GM19193 (cell line): Measurements from ENCODE around the gene THY1.

Experiments used
- POLR2A ChIP-seq: IDR thresholded peaks from 4 replicates; pipeline ENCODE4 v1.6.1; 2011; ENCODE audit not compliant: insufficient read depth, insufficient read length; ENCODE audit errors: extremely low read depth

THY1 gene

DNA sequence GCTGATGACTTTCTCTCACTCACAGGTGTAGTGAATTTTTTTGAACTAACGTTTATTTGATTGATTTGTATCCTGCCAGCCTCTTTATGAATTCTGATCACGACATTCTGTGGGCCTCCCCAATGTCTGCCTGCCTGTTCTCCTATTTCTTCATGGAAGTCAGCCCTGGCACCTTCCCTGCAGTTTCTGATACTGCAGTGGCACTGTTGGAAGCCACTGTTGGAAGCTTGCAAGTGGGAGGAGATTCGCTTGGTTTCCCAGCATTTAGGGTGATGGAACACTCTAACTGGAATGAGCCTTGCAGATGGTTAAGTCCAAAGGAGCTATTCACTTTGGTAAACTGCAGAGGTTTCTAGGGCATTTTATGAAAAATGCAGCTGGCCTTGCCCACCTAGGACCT is 1.3 kb upstream of the THY1 start:
- no peak for TF ChIP-seq POLR2A

DNA sequence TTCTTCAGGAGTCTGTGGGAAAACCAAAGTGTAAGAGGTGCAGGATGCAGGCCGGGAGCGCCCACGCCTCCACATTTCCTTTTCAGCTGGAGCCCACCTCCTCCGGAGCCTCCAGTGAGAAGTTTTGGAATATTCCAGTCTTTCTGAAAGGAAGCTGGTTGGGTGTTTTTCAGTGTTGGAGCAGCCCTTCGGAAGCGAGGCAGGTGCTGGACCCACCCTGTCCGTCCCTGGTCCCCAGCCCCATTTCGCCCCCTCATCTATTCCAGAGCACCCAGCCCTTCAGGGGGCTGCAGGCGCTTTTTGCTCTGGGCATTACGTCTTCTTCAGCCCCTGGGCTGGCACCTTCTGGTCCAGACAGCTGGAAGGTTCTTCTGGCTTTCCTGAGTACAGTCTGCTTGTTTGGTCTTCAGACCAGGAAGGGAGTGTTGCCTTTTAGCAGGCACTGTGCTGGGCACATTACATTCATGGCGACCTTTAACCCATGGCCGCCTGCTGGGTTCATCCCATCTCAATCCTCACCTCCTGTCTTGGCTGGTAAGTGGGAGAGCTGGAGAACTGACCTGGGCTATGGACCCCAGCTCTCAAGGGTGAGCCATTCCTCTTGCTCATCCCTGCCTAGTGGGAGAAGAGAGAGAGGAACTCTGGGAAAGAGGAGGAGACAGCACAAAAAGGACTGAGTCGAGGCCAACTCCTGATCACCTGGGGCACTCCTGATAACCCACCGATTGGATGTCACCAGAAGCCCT is 710 bp upstream of the THY1 start:
- TF ChIP-seq POLR2A = no peak

DNA sequence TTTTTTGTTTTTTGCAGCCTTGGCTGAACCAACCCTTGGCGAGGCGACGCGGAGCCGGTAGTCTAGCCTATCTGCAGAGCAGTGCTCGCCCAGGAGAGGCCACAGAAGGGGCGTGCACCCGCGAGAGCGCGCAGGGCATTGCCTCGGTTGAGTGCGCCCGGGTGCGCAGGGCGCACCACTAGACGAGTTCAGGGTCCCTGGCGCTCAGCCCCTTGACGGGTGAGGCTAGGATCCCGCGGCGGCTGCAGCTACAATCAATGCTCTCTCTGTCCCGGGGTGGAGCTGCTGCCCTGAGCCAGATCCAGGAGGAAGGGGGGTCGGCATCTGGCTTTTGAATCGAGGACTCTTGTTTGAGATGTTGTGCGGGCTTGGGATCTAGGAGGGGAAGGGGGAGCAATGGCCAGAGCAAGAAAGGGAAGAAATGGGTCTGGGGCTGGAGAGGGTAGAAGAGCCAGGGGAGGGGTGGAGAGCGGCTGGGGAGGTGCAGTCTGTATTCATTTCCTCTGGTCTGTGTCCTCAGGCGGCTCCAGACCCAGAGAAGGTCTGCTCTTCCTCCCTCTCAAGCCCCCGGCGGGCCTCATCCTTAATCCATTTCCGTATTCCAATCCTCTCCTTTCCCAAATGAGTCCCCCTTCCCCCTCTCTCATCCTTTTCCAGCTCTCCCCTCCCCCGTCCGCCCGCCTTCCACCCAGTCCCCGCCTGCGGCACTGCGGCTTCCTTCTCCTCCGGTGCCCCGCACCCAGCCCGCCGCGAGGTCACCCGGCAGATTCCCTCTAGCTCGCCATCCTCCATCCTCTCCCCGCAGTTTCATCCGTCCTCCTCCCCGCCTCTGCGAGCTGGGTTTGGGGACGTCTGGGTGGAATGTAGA is 797 bp downstream of the THY1 start:
- no peak for TF ChIP-seq POLR2A

DNA sequence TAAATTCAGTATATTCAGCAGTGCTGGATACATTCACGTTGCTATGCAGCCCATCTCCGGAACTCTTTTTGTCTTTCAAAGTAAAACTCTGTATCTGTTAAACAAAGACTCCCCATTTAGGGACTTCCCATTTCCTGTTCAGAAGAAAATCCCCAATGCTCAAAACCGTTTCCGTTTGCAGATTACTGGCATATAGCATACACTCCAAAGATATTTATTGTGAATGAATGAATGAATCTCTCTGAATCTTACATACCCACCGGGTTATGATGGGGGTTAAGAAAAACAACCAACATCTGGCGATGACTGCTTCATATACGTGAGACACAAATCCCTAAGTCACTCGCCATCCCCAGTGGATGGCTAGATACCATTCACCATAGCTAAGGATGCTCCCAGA is 1.6 kb downstream of the THY1 start:
- TF ChIP-seq POLR2A = no peak

DNA sequence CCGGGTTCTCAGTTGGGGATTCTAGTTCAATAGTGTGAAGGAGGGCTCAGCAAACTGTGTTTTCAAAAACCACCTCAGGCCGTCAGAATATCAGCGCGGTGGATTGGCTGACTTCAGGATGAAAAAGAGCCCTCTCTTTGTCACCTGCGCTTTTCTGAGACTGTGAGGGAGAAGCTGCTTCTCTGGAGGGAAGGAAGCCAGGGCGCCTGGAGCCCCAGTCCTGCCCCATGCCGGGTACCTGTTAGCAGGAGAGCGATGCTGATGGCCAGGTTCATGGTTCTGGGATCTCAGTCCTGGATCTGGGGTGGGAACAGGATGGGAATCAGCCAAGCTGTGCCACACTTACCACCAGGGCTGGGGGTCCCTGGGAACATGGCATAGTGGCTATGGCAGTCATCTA is 2.3 kb downstream of the THY1 start:
- no peak for TF ChIP-seq POLR2A

DNA sequence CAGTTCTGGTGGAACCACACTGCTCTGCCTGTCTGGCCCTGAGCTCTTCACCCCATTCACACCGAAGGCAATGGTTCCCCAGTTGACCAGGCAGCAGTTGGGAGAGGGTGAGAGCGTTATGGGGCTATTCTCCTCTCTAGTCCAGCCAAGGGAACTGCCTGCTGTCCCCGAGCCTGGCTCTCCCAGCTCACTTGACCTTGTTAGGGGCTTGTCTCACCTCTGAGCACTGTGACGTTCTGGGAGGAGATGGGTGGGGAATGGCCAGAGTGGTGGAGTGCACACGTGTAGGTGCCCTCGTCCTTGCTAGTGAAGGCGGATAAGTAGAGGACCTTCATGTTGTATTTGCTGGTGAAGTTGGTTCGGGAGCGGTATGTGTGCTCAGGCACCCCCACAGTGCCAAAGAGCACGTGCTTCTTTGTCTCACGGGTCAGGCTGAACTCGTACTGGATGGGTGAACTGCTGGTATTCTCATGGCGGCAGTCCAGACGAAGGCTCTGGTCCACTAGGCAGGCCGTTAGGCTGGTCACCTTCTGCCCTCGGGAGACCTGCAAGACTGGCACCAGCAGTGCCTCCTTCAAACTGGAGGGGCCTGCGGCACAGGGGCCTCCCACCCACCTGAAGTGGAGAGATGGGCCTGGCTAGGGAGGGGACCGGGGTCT is 3.0 kb downstream of the THY1 start:
- TF ChIP-seq POLR2A = no peak

DNA sequence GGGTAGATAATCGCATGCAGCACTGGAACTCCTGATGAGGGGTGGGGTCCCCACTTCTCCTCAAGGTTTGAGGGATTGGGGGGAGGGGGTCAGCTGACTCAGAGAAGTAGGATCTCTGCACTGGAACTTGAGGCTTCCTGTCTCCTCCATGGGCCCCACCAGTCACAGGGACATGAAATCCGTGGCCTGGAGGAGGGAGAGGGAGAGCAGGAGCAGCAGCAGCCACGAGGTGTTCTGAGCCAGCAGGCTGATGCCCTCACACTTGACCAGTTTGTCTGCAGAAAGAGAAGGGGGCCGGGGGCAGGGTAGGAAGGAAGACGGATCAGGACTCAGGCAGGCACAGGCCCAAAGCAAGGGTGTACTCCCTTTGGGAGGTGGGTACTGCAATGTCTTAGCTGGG is 3.7 kb downstream of the THY1 start:
- TF ChIP-seq POLR2A = no peak

DNA sequence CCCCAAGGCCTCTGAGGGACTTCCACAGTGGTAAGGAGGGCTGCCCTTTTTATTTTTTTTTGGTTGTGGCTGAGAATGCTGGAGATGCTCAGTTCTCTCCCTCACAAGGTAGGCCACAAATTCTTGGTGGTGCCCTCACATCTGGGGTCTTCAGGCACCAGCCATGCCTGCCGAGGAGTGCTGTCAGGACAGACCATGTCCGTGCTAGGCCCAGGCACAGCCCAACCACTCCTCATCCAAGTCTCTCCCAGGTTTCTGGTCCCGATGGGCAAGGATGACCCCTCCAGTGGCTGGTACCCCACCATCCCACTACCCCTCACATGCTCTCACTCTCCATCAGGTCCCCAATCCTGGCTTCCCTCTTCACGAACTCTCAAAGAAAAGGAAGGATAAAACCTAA is 4.2 kb downstream of the THY1 start:
- no peak for TF ChIP-seq POLR2A

DNA sequence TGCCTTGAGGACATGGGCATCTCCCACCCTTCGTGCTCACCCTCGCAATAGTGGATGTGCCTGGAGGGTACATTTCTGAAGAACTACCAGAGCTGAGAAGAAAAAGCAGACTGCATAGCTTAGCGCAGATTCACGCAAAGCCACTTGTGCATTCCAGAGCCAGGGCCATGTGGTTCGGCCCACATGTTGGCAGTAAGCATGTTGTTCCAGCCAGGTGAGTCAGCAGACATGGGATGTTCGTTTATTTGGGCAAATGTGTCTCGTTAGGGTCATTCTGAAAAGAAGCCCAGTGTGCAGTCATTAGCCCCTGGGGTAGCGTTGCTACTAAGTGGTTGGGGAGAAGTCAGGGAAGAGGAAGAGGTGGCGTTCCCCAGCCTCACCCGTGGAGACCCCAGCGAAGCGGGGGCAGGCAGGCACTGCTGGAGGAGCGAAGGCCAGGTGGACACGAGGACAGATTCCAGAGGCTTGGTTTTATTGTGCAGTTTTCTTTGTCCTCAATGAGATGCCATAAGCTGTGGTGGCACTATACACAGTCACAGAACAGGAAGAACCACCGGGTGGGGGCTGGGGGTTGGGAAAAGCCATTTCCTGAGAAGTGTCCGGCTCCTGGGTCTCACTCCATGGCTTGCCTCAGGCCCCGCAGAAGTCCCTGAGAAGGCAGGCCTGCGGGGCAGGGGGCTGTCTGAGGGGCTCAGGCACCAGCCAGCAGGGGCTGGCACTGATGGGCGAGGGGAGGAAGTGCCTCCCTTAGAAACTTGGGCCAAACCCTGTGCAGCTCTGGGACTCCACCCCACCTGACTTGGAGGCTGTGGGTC is 5.0 kb downstream of the THY1 start:
- TF ChIP-seq POLR2A = no peak

DNA sequence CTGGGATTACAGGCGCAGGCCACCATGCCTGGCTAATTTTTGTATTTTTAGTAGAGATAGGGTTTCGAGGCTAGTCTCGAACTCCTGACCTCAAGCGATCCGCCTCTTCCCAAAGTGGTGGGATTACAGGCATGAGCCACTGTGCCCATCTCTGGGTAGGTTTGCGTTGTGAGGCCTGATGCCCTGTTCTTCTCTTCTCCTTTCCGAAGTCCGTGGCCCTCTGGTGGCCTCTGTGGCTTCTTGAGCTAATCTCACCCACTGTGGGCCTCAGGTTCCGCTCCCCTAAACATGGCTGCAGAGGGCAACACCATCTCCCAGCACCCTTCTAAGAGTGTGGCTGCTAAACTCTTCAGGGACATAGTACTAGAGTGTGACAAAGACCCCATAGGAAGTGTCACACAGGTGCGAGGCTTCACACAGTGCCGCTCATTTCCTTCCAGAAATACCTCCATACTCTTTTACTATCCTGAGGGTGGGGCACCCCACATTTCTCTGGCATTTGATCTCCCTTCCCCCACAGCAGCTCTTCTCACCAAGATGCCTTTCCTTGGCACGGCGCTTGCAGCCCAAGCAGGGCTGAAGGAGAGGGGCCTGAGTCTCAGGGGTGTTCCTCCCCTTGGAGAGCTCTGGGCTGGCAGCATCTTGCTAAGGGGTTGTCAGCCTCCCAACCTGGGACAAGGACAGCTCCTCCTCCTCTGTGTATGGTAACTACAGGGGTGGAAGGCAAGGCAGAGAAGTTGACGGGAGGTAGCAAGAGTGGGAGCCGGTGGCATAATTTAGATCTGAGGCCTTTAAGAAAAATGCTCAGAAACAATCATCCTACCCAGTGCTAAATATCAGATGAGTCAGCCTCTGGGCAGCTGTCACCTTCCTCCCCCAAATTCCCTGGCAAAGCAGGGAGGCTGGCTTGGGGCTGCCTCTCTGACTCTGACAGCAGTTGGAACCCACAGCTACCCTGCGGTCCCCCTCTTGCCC is 6.1 kb downstream of the THY1 start:
- TF ChIP-seq POLR2A = no peak

DNA sequence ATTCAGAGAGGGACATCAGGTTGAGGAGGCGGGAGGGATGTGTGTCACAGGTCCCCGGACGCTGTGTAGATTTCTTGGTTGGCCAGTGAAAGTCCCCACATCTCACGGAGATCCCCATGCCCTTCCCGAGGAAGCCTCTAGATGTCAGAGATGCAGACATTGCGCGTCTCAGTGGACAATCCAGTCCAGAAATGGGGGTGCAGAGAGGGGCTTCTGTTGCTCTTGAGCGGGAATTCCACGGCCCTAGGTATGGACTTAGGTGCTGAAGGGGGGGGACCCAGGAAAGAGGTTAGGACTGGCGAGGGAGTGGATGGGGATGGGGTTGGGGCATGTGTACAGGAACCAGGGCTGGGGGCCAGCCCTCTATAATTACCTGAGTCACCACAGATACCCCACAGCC is 7.0 kb downstream of the THY1 start:
- no peak for TF ChIP-seq POLR2A

DNA sequence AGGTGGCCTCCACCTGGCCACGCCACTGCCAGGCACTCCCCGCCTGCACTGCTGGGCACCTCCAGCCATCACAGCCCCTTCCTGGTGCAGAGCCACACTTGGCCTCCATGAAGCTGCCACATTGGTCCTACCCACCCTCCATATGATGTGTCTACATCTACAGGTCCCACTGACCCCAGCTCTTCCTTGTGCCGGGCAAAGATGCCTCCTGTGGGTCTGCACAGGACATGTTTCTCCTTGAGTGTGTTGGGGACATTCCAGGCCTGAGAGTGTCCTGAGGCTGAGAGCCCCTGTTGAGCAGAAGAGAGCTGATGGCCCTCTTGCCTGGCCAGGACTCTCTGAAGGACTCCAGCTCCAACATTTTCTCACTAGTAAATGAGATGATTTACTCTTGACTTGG is 7.5 kb downstream of the THY1 start:
- TF ChIP-seq POLR2A = no peak

DNA sequence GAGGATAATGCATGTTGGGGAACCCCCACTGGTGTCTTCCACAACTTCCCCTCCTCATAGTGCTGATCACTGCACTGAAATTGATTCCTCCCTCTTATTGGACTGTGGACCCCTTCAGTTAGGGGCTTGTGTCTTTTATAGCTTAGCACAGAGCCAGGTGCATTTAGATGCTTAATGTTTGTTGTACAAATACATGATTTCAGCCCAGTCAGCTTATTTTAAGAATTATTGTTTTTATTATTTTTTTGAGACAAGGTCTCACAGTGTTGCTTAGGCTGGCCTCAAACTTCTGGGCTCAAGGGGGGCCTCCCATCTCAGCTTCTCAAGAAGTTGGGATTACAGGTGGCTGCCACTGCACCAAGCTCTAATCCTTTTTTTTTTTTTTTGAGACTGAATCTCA is 8.2 kb downstream of the THY1 start:
- TF ChIP-seq POLR2A = no peak

DNA sequence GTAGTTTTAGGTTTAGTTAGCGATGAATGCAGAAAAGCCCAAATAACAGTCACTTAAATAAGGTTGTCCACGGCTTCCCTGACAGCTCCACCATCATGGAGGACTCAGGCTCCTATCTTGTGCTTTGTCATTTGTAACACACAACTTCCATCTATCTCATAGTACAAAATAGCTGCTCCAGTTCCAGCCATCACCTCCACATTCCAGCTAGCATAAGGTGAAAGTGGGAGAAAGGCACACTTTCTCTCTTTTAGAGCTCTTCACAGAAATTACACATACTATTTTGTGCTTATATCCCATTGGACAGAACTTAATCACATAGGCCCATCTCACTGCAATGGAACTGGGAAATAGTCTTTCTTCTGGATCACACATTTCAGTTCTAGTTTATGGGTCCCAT is 8.7 kb downstream of the THY1 start:
- no peak for TF ChIP-seq POLR2A
